ENCODE measurements around the gene FIZ1.

Gene FIZ1

GRCh38 chr19:55641426-55642152, 42.3 kb upstream of the FIZ1 start:
- peak; percentile 50 for DNase-seq (ENCODE audit: low read depth)
- peak overlapping the region; percentile 69 for H3K4me3 ChIP-seq (ENCODE audit: low read depth, low read length)
- TF ChIP-seq MAX (IDR thresholded peaks at IDR 0.05; ENCODE audit: low read depth, low read length) (no peak), POLR2A (IDR thresholded peaks at IDR 0.05; ENCODE audit: extremely low read depth, insufficient read length) (no peak), MYC (IDR thresholded peaks at IDR 0.05; ENCODE audit: low read depth, low read length) (no peak), CTCF (IDR thresholded peaks at IDR 0.05; ENCODE audit: low read depth, low read length) (no peak)

- peak; percentile 72 for DNase-seq (ENCODE audit: low read depth)
- H3K4me3 ChIP-seq (ENCODE audit: low read depth, low read length): peak within 1 kb of the TSS; percentile 69
- TF ChIP-seq MYC (IDR thresholded peaks at IDR 0.05; ENCODE audit: low read depth, low read length) (no peak), CTCF (IDR thresholded peaks at IDR 0.05; ENCODE audit: low read depth, low read length) (no peak)
These were observed 41.5 kb upstream of the FIZ1 start, which contains the start of gene ZNF580 for GRCh38 chr19:55640577-55641425. Gene ZNF580 (plus strand): TSS chr19:55641002. CDS start chr19:55642509, 1,507 bp downstream.

- TF ChIP-seq MAX (IDR thresholded peaks at IDR 0.05; ENCODE audit: low read depth, low read length) (no peak), CTCF (IDR thresholded peaks at IDR 0.05; ENCODE audit: low read depth, low read length) (no peak), MYC (IDR thresholded peaks at IDR 0.05; ENCODE audit: low read depth, low read length) (no peak), POLR2A (IDR thresholded peaks at IDR 0.05; ENCODE audit: extremely low read depth, insufficient read length) (no peak)
- H3K4me3 ChIP-seq (ENCODE audit: low read depth, low read length): peak overlapping the region; percentile 42
- no peak for DNase-seq (ENCODE audit: low read depth)
These were observed 40.8 kb upstream of the FIZ1 start for GRCh38 chr19:55640043-55640576.

GRCh38 chr19:55638864-55639359, 39.6 kb upstream of the FIZ1 start:
- DNase-seq (ENCODE audit: low read depth): peak; percentile 70
- H3K4me3 ChIP-seq (ENCODE audit: low read depth, low read length): no peak overlapping the region
- peak; percentile 57 for TF ChIP-seq CTCF (IDR thresholded peaks at IDR 0.05; ENCODE audit: low read depth, low read length)
- no peak for TF ChIP-seq MYC (IDR thresholded peaks at IDR 0.05; ENCODE audit: low read depth, low read length)
- no peak for TF ChIP-seq MAX (IDR thresholded peaks at IDR 0.05; ENCODE audit: low read depth, low read length)

- no peak overlapping the region for H3K4me3 ChIP-seq (ENCODE audit: low read depth, low read length)
- TF ChIP-seq POLR2A (IDR thresholded peaks at IDR 0.05; ENCODE audit: extremely low read depth, insufficient read length) (no peak), MYC (IDR thresholded peaks at IDR 0.05; ENCODE audit: low read depth, low read length) (no peak)
- DNase-seq (ENCODE audit: low read depth): no peak
These were observed 38.2 kb upstream of the FIZ1 start for GRCh38 chr19:55637534-55637933.

GRCh38 chr19:55636723-55637122, 37.4 kb upstream of the FIZ1 start:
- H3K4me3 ChIP-seq (ENCODE audit: low read depth, low read length): no peak overlapping the region
- TF ChIP-seq MAX (IDR thresholded peaks at IDR 0.05; ENCODE audit: low read depth, low read length): no peak
- no peak for TF ChIP-seq CTCF (IDR thresholded peaks at IDR 0.05; ENCODE audit: low read depth, low read length)
- no peak for TF ChIP-seq POLR2A (IDR thresholded peaks at IDR 0.05; ENCODE audit: extremely low read depth, insufficient read length)
- no peak for TF ChIP-seq MYC (IDR thresholded peaks at IDR 0.05; ENCODE audit: low read depth, low read length)

More at GRCh38 chr19:55636723-55637122, 37.4 kb upstream of the FIZ1 start:
- no peak for DNase-seq (ENCODE audit: low read depth)

Data from NB4 (cell line).